NCI-H128 (cell line): ENCODE data around the gene TENT4A.
A peak's percentile ranks its signal among the peaks of the same experiment; 100 is the strongest.
"Not testable (repeated sequence)": the region's sequence is repeated elsewhere in the genome, so short reads cannot be mapped to it uniquely, and the experiment has no call there.

Experiments
- DNase-seq: peaks from one replicate; lab custom pipeline; 2025; ENCODE audit not compliant: unreplicated experiment; lab: John Stamatoyannopoulos, UW

Gene TENT4A

DNA sequence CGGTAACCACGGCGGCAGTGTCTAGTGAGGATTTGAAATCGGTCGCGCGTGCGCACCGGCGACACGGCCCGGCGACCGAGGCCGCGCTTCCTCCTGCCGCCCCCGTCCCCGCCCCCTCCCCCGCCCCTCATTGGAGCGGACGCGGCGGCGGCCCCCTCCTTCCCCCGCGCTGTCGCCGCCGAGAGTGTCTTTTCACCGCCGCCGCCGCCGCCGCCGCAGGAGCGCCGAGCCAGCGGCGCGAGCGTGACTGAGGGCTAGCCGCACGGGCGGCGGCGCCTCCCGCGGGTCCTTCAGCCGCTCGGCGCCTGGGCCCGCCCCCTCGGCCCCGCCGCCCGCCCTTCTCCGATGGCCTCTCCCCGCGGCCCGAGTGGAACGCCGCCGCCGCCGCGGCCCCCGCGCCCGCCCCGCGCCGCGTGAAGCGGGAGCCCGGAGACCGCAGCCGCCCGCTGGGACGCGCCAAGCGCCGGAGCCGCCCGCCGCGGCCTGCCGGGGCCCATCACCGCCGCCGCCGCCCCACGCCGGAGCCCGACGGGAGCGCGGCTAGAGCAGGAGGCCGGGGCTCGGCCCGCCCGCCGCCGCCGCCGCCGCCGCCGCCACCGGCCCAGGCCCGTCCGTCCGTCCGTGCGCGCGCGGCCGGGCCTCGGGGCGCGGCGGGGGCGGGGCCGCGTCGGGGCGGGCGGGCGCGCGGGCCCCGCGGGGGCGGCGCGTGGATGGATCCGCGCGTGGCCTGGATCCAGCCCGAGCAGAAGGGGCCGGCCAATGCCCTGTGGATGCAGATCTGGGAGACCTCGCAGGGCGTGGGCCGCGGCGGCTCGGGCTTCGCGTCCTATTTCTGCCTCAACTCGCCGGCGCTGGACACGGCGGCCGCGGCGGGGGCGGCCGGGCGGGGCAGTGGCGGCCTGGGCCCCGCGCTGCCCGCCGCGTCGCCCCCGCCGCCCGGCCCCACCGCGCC is at the start of gene TENT4A:
TENT4A (plus strand) TSS at position 159 of the 952 bp plus-strand sequence; CDS start at position 711, 552 bp downstream.
- no peak for DNase-seq

- DNase-seq = no peak
Observed at GRCh38 chr5:6666762-6667161, 46.5 kb upstream of the TENT4A start.

- DNase-seq = no peak
Observed at GRCh38 chr5:6667648-6668047, 45.6 kb upstream of the TENT4A start.

DNA sequence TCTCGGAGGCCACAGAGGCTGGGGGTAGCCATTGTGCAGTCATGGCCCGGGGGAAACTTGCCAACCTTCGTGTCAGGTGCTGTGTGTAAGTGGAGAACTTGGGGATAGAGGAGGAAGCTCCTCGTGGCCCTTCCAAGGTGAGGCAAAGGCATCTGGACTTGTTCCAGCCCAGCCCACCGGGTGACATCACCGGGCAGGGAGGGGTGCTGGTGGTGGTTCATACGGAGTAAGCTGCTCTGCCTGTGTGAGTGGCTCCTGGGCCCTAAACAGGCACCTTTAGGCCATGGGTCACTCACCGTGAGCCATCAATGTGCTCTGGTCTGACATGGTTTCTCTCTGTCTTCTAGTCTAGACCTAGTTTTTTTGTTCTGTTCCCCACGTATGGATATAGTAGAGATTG is 44.5 kb upstream of the TENT4A start:
- DNase-seq = not testable (repeated sequence)

DNA sequence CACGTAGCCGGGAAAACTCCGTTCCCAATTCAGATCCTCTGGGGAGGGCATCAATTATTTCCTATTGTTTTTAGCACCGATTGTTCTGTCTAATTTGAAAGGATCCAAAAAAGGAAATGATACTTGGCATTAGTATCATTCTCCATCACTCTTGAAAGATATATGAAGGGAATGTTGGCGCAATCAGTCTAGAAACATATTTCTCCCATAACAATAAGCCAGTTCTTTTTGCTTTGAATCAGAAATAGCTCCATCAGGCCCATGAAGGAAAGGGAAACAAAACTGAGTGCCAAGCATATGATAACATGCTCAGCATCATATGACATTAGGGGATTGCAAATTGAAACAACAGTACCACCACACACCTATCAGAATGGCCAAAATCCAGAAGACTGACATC is 40.2 kb upstream of the TENT4A start:
- no peak for DNase-seq

DNA sequence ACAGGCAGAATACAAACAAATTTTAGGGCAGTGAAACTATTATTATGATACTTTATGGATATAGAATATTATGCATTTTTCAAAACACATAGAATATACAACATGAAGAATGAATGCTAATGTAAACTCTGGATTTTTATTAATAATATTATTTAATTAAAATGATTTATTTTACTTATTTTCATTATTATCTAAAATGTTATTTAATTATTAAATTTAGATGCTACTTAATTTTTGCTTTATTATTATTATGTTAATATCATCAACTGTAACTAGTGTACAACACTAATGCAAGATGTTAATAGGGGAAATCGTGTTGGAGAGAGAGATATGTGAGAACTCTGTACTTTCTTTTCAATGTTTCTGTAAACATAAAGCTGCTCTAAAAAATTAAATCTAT is 39.3 kb upstream of the TENT4A start:
- no peak for DNase-seq

GRCh38 chr5:6674421-6674820 is 38.8 kb upstream of the TENT4A start:
- peak; percentile 49 for DNase-seq

DNA sequence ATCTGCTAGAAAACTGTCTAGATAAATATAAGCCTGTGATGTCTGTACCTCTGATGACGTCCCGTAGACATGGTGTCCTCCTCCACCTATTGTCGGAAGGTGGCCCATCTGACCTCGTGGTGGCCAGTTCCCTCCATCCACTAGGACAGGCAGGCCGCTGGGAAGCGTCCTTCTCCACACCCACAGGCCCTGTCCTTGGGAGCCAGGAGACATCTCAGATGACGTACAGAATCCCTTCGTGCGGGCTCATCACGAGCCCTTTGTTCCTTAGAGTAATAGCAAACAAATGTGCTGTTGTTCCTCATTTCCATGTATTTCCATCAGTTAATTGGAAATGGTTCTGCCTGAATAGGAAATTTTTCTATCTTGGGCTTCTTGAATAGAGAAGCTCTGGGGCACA is 38.3 kb upstream of the TENT4A start:
- no peak for DNase-seq

GRCh38 chr5:6675784-6676491 is 37.3 kb upstream of the TENT4A start:
- DNase-seq = no peak

DNA sequence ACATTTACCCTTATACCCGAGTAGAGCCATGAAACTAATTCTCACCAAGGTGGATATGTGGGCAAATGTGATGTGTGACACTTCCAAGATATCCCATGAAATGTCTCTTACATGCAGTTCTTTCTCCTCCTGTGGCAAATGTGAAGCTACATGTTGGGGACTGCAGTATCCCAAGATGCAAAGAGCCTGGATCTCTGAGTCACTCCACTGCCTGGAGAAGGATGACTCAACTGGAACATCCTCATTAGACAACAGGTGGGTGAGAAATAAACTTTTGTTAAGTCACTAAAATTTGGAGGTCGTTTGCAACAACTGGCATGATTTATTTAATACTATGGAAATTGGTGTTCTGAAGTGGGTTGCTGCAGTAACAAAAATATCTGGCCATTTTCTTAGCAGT is 36.5 kb upstream of the TENT4A start:
- no peak for DNase-seq

GRCh38 chr5:6678385-6678784 is 34.8 kb upstream of the TENT4A start:
- DNase-seq = no peak

GRCh38 chr5:6680922-6681321 is 32.3 kb upstream of the TENT4A start:
- DNase-seq = no peak

- DNase-seq = no peak
Observed at GRCh38 chr5:6681682-6682081, 31.6 kb upstream of the TENT4A start.

DNA sequence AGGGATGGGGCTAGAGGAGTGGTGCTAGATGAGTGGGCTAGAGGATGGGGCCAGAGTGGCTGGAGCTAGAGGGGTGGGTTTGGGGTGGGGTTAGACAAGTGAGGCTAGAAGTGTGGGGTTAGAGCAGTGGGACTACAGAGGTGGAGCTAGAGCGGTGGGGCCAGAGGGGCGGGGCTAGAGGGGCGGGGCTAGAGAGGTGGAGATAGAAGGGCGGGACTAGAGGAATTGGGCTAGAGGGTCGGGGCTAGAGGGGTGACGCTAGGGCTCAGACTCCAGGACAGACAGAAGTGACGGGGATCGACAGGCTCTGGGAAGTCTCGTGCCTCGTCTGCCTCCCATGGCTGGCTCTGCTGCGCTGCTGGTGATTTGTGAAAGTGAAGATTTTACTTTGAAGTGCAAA is 31.0 kb upstream of the TENT4A start:
- no peak for DNase-seq

- no peak for DNase-seq
Observed at GRCh38 chr5:6683241-6683640, 30.0 kb upstream of the TENT4A start.

GRCh38 chr5:6684075-6684474 is 29.2 kb upstream of the TENT4A start:
- no peak for DNase-seq

DNA sequence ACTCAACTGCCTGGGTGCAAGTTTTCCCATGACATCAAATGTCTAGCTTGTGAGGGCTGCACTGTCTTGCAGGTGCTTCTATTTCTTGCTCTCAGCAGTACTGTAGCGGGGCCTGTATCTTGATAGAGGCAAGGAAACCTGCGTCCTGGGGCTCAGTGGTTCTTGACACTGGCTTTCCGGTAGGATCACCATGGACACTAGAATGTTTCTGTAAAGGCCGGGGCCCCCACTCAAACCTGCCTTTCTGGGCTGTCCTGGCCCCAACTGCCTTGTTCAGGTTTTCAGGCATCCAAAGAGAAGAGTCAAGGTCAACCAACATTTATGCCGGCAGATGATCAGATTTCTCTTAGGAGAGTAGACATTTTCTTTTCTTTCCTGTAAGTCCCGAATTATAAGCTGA is 26.7 kb upstream of the TENT4A start:
- DNase-seq = no peak

DNA sequence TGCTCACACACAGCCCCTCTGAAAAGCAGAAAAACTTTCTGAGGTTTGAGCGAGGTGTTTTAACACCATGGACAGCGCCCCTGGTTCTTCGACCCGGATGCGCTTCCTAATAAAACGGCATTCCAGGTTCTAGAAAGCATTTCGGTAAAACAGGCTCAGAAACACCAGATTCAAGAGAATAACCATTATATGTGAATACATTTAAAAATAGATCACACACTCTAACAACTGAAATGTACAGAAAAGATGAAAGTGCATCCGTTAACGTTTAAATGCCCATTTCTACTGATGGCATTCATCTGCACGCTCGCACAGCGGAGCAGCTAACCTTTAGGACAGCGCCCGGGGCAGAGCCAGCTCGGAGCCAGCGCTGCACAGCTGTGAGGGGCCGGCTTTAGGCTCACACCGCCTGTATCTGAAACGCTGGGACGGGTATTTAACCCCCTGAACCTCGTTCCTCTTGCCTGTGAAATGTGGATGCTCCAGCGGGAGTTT is 26.3 kb upstream of the TENT4A start:
- DNase-seq = no peak

DNA sequence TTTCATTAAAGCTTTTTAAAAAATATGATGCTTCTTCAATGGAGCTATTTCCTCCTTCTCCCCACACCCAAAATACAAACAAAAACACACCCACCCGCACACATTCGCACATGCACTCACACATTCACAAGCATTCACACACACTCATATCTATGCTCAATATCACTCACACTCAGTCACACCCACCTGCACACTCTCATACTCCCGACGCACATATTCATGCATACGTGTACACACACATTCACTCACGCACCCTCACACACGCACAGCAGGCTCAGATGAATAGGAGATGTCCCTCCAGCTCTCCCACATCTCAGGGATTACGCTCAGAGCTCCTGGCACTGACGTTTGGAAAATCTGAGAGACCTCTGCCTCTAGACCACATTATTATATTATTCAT is 25.7 kb upstream of the TENT4A start:
- no peak for DNase-seq

DNA sequence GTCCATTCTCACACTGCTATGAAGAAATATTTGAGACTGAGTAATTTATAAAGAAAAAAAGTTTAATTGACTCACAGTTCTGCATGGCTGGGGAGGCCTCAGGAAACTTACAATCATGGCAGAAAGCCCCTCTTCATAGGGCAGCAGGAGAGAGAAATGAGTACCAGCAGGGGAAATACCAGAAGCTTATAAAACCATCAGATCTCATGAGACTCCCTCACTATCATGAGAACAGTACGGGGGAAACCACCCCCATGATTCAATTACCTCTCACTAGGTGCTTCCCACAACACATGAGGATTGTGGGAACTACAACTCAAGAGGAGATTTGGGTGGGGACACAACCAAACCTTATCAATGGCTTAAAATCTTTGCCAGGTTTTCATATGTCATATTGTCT is 20.3 kb upstream of the TENT4A start:
- DNase-seq = no peak

GRCh38 chr5:6698696-6699095 is 14.5 kb upstream of the TENT4A start:
- DNase-seq = no peak

GRCh38 chr5:6699357-6699756 is 13.9 kb upstream of the TENT4A start:
- no peak for DNase-seq
